ENCODE results near the gene COPS9.

The COPS9 gene

DNA sequence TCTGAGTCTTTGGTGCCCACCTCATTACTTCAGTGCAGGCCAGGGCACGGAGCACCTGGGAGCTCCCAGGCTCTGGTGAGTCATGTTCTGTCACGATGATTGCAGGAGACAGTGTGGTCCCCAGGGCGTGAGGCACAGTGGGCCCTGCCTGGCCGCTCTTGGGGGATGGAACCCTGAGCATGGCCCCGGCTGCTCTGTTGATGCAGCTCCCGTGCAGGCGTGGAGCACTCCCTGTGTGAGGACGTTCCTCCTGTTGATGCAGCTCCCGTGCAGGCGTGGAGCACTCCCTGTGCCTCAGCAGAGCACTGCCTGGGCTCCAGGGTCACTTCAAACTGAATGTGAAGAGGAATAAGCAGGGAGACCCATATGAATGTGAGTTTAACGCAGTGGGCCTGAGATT lies 30.1 kb downstream of the COPS9 start:
- DNase-seq = no peak

DNA sequence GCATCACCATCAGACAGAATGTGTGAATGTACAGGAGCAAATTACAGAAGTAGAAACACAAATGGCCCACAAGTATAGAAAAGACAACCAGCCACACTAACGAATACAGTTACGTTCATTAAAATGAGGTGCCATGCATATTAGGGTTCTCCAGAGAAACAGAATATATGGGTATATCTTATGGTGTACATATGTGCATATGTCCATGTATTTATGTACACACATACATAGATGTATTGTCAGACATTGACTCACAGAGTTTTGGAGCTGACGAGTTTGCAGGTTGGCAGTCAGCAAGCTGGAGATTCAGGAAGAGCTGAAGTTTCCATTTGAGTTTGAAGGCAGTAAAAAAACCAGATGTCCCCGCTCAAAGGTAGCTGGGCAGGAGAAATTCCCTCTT lies 33.0 kb downstream of the COPS9 start:
- no peak for DNase-seq

DNA sequence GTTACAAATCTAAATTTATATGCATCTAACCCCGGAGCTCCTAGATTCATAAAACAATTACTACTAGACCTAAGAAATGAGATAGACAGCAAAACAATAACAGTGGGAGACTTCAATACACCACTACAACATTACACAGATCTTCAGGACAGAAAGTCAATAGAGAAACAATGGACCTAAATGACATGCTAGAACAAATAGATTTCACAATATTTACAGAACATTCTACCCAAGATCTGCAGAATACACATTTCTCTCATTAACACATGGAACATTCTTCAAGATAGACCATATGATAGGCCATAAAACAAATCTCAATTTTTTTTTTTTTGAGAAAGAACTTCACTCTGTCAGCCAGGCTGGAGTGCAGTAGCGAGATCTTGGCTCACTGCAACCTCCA lies 37.8 kb downstream of the COPS9 start:
- DNase-seq = no peak

DNA sequence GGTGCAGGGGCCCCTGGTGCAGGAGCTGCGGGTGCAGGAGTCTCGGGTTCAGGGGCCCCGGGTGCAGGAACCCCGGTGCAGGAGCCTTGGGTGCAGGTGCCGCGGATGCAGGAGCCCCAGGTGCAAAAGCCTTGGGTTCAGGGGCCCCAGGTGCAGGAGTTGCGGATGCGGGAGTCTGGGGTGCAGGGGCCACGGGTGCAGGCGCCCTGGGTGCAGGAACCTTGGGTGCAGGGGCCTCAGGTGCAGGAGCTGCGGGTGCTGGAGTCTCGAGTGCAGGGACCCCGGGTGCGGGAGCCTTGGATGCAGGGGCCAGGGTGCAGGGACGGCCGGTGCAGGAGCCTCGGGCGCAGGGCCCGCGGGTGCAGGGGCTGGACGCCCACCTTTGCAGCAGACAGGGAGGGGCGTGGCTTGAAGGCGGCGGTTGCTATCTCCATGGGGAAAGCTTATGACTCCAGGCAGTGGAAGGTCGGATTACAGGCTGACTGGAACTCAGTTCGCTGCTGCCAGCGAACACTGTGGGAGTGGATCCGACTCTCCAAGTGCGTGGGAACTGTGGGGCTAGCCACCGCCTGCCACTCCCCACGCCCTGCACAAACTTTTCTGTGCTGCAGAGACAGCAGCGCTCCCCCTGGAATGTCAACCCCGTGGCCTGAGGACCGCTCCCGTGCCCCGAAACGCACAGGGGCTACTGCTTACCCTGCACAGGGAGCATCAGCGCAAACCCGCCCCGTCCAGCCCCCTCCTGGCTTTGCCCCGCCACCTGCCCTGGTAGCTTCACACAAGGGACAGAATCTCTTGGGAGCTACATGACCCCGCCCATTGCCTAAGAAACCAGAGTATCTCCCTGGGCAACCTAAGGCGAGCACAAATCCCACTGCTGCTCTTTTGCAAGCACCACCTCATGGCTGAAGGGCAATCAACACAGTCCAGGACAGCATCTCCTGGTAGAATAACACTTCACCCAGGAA lies 40.3 kb downstream of the COPS9 start:
- DNase-seq = no peak

DNA sequence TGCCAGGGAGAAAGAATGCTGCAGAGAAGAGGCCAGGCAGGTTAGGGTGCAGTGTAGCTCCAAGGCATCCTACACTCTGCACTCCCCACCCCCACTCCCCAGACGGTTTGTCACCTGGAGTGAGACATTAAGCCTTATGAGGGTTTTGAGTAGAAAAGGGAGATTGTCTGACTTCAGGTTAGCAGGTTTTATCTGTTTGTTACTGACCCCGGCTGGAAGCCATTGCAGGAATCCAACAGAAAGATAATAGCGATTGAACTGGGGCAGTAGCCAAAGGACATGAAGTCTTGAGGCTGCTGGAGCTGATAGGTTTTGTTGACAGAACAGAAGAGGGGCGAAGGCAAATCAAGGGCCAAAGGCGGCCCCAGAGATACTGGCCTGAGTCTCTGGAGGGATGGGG lies 46.8 kb downstream of the COPS9 start:
- DNase-seq = no peak

DNA sequence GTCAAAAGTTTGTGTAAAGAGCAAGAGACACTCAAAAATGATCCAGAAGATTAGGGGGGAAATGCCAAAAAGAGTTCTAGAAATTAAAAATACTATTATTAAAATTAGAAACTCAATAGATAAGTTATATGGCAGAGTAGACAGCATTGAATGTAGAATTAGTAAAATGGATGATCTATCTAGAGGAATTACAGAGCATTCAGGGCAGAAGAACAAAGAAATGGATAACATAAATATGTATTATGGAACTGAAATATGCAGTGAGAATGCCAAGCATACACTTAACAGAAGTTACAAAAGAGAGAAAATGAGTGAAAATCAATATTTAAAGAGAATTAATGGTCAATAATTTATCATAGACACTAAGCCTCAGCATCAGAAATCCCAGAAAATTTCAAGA lies 49.5 kb downstream of the COPS9 start:
- DNase-seq = no peak

Data from NCI-H146 (cell line).